Endodermal cell (in vitro differentiated cells): ENCODE measurements around the gene CTIF. TPM values are rescaled to one million over a fixed set of nuclear protein-coding genes. Genes with fewer than 3 reads are reported as not detected.

Experiments used
- DNase-seq: peaks from one replicate; pipeline ENCODE4 v3.0.0-alpha.2; 2017
- H3K27ac ChIP-seq: 2 replicates; pipeline ENCODE4 v1.5.1; 2013; ENCODE audit warnings: mild to moderate bottlenecking, low read depth, low read length, moderate library complexity
- H3K27me3 ChIP-seq: 2 replicates; pipeline ENCODE4 v1.6.1; 2013; ENCODE audit warnings: mild to moderate bottlenecking, low read length, moderate library complexity; ENCODE audit not compliant: insufficient read depth, control insufficient read depth, poor library complexity, severe bottlenecking
- H3K36me3 ChIP-seq: 2 replicates; pipeline ENCODE4 v1.7.0; 2013; ENCODE audit warnings: mild to moderate bottlenecking, low read length, moderate library complexity; ENCODE audit not compliant: control insufficient read depth, insufficient read depth
- H3K4me1 ChIP-seq: one replicate; pipeline ENCODE4 v1.7.0; 2013; ENCODE audit warnings: low read length; ENCODE audit not compliant: control insufficient read depth, insufficient read depth
- H3K4me3 ChIP-seq: 2 replicates; pipeline ENCODE4 v1.5.1; 2013; ENCODE audit warnings: mild to moderate bottlenecking, low read length, moderate library complexity
- H3K9ac ChIP-seq: 2 replicates; pipeline ENCODE4 v1.6.1; 2013; ENCODE audit warnings: mild to moderate bottlenecking, low read length, moderate library complexity; ENCODE audit not compliant: poor library complexity, severe bottlenecking; ENCODE audit errors: extremely low read depth
- H3K9me3 ChIP-seq: 2 replicates; pipeline ENCODE4 v1.6.1; 2013; ENCODE audit warnings: mild to moderate bottlenecking, low read length, moderate library complexity; ENCODE audit not compliant: control insufficient read depth
- H3K27ac Mint-ChIP-seq: 2 replicates; pipeline ENCODE4 v1.8.0; 2020; ENCODE audit warnings: mixed read lengths
- H3K27me3 Mint-ChIP-seq: 2 replicates; pipeline ENCODE4 v1.8.0; 2021; ENCODE audit warnings: mild to moderate bottlenecking, mixed read lengths; ENCODE audit not compliant: insufficient read depth
- H3K36me3 Mint-ChIP-seq: 2 replicates; pipeline ENCODE4 v1.8.0; 2020; ENCODE audit warnings: low read depth, mixed read lengths
- H3K4me1 Mint-ChIP-seq: 2 replicates; pipeline ENCODE4 v1.8.0; 2020; ENCODE audit warnings: mixed read lengths
- H3K4me3 Mint-ChIP-seq: 2 replicates; pipeline ENCODE4 v1.8.0; 2020; ENCODE audit warnings: mild to moderate bottlenecking, moderate library complexity, mixed read lengths
- H3K9me3 Mint-ChIP-seq: 2 replicates; pipeline ENCODE4 v1.8.0; 2020; ENCODE audit warnings: mild to moderate bottlenecking, mixed read lengths
- CTCF ChIP-seq: fragments of 200-600 bp; sonication (generic); conservative IDR thresholded peaks from 2 replicates; pipeline ENCODE4 v1.5.0; 2021; ENCODE audit warnings: antibody characterized with exemption, mild to moderate bottlenecking
- WGBS, 2 experiments: methylation state at CpG; one replicate each; pipeline versions ENCODE4 v1.1.5 to v1.1.7; 2013; ENCODE audit warnings: missing lambda C conversion rate in 2 of 2, mixed read lengths in 1 of 2; ENCODE audit not compliant: insufficient coverage in 1 of 2, insufficient read length in 1 of 2; 5-methylcytosine and 5-hydroxymethylcytosine counted together
- total RNA-seq, 2 donors: library from RNA; stranded (reverse); fragmentation: NEBNext Ultra II Directional in 1 of 2; extraction: Animal tissue kit (Norgen Biotek cat#: 25700) in 1 of 2; gene quantifications; 2 replicates in 1 of 2; 3 replicates in 1 of 2; pipeline ENCODE4 v1.2.1, GENCODE V29; 2021

The CTIF gene
- total RNA-seq, 2 donors from 2014 or later = 33.8 to 41.6 TPM

DNA sequence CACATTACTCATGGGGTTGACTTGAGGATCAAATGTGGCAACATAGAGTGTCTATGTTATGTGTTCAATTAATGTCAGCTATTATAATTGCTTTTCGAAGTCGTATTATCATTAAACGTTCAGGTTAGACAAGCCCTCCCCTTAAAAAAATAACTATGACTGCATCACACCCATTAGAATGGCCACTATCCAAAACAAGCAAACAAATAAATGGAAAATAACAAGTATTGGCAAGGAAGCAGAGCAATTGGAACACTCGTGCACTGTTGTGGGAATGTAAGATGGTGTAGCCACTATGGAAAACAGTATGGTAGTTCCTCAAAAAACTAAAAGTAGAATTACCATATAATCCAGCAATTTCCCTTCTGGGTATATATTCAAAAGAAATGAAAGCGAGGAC lies 10.0 kb upstream of the CTIF start:
- 98 to 100% methylated on average over 1 to 5 of the region's 5 CpGs for WGBS, 2 experiments
- Mint-ChIP-seq H3K4me1 (peaks cover 14% of the 10 kb centered on the region), H3K27ac (no peak overlapping the region), H3K4me3 (no peak overlapping the region), H3K36me3 (no peaks in the 10 kb centered on the region), H3K27me3 (peaks cover 14% of the 10 kb centered on the region), H3K9me3 (no peaks in the 10 kb centered on the region)
- Histone ChIP-seq H3K4me1 (peaks cover 10% of the 10 kb centered on the region), H3K9me3 (no peaks in the 10 kb centered on the region), H3K36me3 (no peaks in the 10 kb centered on the region), H3K27me3 (no peaks in the 10 kb centered on the region), H3K27ac (no peak overlapping the region), H3K4me3 (no peak overlapping the region), H3K9ac (no peak overlapping the region)
- DNase-seq = no peak
- no peak for TF ChIP-seq CTCF

GRCh38 chr18:48529796-48530195 lies 9.0 kb upstream of the CTIF start:
- H3K9me3 ChIP-seq = no peaks in the 10 kb centered on the region
- H3K27ac Mint-ChIP-seq = no peak overlapping the region
- no peak overlapping the region for H3K27ac ChIP-seq
- H3K4me3 Mint-ChIP-seq = no peak overlapping the region
- no peaks in the 10 kb centered on the region for H3K9me3 Mint-ChIP-seq
- 29 to 81% methylated on average over 1 to 2 of the region's 2 CpGs for WGBS, 2 experiments
- no peaks in the 10 kb centered on the region for H3K36me3 ChIP-seq
- H3K27me3 ChIP-seq = no peaks in the 10 kb centered on the region
- DNase-seq = peak; percentile 39
- no peak overlapping the region for H3K9ac ChIP-seq
- H3K4me1 Mint-ChIP-seq = peaks cover 17% of the 10 kb centered on the region
- H3K36me3 Mint-ChIP-seq = no peaks in the 10 kb centered on the region
- H3K4me1 ChIP-seq = peaks cover 10% of the 10 kb centered on the region
- TF ChIP-seq CTCF = no peak
- peaks cover 11% of the 10 kb centered on the region for H3K27me3 Mint-ChIP-seq
- no peak overlapping the region for H3K4me3 ChIP-seq

DNA sequence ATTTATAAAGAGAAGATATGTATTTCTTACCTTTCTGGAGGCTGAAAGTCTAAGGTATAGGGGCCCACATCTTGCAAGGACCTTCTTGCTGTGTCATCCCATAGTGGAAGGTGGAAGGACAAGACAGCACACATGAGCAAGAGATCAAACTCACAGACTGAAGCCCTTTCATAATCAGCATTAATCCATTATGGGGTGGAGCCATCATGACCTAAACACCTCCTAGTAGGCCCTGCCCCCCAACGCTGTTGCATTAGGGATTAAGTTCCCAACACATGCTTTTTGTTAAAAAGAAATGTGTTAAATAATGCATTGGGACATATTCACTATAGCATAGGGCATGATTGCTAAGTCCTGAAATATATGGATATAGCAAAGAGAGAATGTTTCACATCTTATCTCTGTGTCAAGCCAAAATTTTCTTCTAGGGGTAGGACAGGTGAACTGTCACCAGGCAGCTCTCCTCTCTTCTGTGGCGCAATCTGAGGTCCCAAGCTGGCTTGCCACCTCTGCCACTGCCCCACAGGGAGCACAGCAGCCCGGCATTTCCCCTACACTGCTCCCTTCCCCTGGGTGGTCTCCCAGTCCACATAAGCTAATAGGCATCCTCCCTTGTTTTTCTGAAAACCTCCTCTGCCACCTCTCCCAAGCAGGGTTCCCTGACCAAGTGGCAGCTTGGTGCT lies 8.3 kb upstream of the CTIF start:
- H3K9ac ChIP-seq = no peak overlapping the region
- peak; percentile 38 for DNase-seq
- H3K36me3 ChIP-seq = no peaks in the 10 kb centered on the region
- H3K4me3 Mint-ChIP-seq = no peak overlapping the region
- peaks cover 17% of the 10 kb centered on the region for H3K4me1 Mint-ChIP-seq
- no peak overlapping the region for H3K27ac ChIP-seq
- H3K4me1 ChIP-seq = peaks cover 10% of the 10 kb centered on the region
- H3K27me3 ChIP-seq = no peaks in the 10 kb centered on the region
- H3K27me3 Mint-ChIP-seq = peaks cover 4% of the 10 kb centered on the region
- H3K9me3 Mint-ChIP-seq = no peaks in the 10 kb centered on the region
- H3K9me3 ChIP-seq = no peaks in the 10 kb centered on the region
- whole genome bisulfite sequencing, 2 experiments = 48 to 50% methylated on average over 1 to 3 of the region's 3 CpGs
- no peak overlapping the region for H3K4me3 ChIP-seq
- no peaks in the 10 kb centered on the region for H3K36me3 Mint-ChIP-seq
- H3K27ac Mint-ChIP-seq = peak overlapping the region; percentile 71
- TF ChIP-seq CTCF = no peak
